Sigmoid colon (tissue), 7 donors: ENCODE measurements around the gene MIAT. TPM values are rescaled to one million over a fixed set of nuclear protein-coding genes. Genes with fewer than 3 reads are reported as not detected.
A peak's percentile ranks its signal among the peaks of the same experiment; 100 is the strongest.

Experiments used
- DNase-seq: peaks from one replicate; pipeline ENCODE4 v3.0.0-alpha.2; 2019
- H3K27ac ChIP-seq, 4 donors: fragments of 200-600 bp; sonication (generic); one replicate each; pipeline ENCODE4 v1.5.1; 2016 to 2019; ENCODE audit warnings: mild to moderate bottlenecking in 1 of 4
- H3K27me3 ChIP-seq, 3 donors: fragments of 200-600 bp; sonication (generic); one replicate each; pipeline ENCODE4 v1.5.1; 2019; ENCODE audit warnings: mild to moderate bottlenecking in 1 of 3
- H3K36me3 ChIP-seq, 4 donors: fragments of 200-600 bp; sonication (generic); one replicate each; pipeline ENCODE4 v1.5.1; 2016 to 2019
- H3K4me1 ChIP-seq, 4 donors: fragments of 200-600 bp; sonication (generic); one replicate each; pipeline ENCODE4 v1.5.1; 2017 to 2019
- H3K4me3 ChIP-seq, 4 donors: fragments of 200-600 bp; sonication (generic); one replicate each; pipeline ENCODE4 v1.5.1; 2017 to 2019; ENCODE audit warnings: mild to moderate bottlenecking in 2 of 4, moderate library complexity in 1 of 4
- H3K9me3 ChIP-seq, 4 donors: fragments of 200-600 bp in 3 of 4; sonication (generic) in 3 of 4; one replicate each; pipeline versions ENCODE4 v1.5.1 to v1.6.1; 2013 to 2019
- CTCF ChIP-seq, 4 experiments: fragments of 450-650 bp in 3 of 4; fragments of 200-600 bp in 1 of 4; IDR thresholded peaks; one replicate each; pipeline ENCODE4 v1.5.1; 2016 to 2019; ENCODE audit warnings: antibody characterized with exemption in 4 of 4, mild to moderate bottlenecking in 3 of 4, moderate library complexity in 2 of 4
- EP300 ChIP-seq, 4 donors: sonication (generic); formaldehyde crosslinking; IDR thresholded peaks; one replicate each; pipeline ENCODE4 v1.6.1; 2017; ENCODE audit warnings: antibody characterized with exemption in 4 of 4
- POLR2A ChIP-seq, 2 donors: fragments of 450-650 bp; IDR thresholded peaks; one replicate each; pipeline ENCODE4 v1.6.1; 2016; ENCODE audit warnings: antibody characterized with exemption in 2 of 2, mild to moderate bottlenecking in 2 of 2, moderate library complexity in 2 of 2
- POLR2AphosphoS5 ChIP-seq, 4 donors: sonication (generic); formaldehyde crosslinking; IDR thresholded peaks; one replicate each; pipeline ENCODE4 v1.6.1; 2017; ENCODE audit warnings: antibody characterized with exemption in 4 of 4
- WGBS, 2 donors: extraction: QIAGEN DNeasy Blood & Tissue Kit; methylation state at CpG; one replicate each; pipeline ENCODE4 v1.1.7; 2013; 5-methylcytosine and 5-hydroxymethylcytosine counted together
- intact Hi-C: fragments of 100-400 bp; cut with DNase I; formaldehyde crosslinking; loops from one replicate; pipeline ENCODE4 v1.15.1; 2023
- polyA plus RNA-seq, 3 donors: library from polyadenylated mRNA; stranded (reverse); fragments of 200-250 nt; gene quantifications; one replicate each; pipeline ENCODE4 v1.2.3, GENCODE V29; 2013
- total RNA-seq, 4 donors: library from RNA; depleted of rRNA; stranded (reverse); fragments of >200 nt; gene quantifications; one replicate each; pipeline ENCODE4 v1.1.0, GENCODE V29; 2016
- donor health status: healthy with polysubstance abuse.
- donor health status: Bipolar disorder and iron deficiency.
- donor health status: healthy.

MIAT gene
- total and polyA plus RNA-seq, 7 donors = under 0.01 to 3.4 (median 1.3) TPM; not detected in 1

- no peak for TF ChIP-seq CTCF (IDR thresholded peaks at IDR 0.05)
- TF ChIP-seq POLR2A (IDR thresholded peaks at IDR 0.05) = no peak
- TF ChIP-seq POLR2AphosphoS5 (IDR thresholded peaks at IDR 0.05) = no peak
- TF ChIP-seq EP300 (IDR thresholded peaks at IDR 0.05) = no peak
Observed at GRCh38 chr22:26615830-26616435, 41.5 kb upstream of the MIAT start.

GRCh38 chr22:26616650-26617049 lies 40.7 kb upstream of the MIAT start:
- no peak overlapping the region for H3K4me3 ChIP-seq
- no peak for DNase-seq

More at GRCh38 chr22:26615830-26616435, 41.5 kb upstream of the MIAT start:
- Histone ChIP-seq H3K4me1 (no peaks in the 10 kb centered on the region), H3K9me3 (no peaks in the 10 kb centered on the region), H3K27me3 (peaks cover 3 to 31% (median 21%) of the 10 kb centered on the region in 3 donors), H3K27ac (no peak overlapping the region), H3K4me3 (no peak overlapping the region), H3K36me3 (no peaks in the 10 kb centered on the region)
- DNase-seq = no peak
- 84 to 85% methylated on average over 11 of the region's 11 CpGs for WGBS, 2 donors
- intact Hi-C loops = no loop called here

GRCh38 chr22:26617271-26618199 lies 39.9 kb upstream of the MIAT start, which contains the start of gene CRYBB1:
Gene CRYBB1, minus strand, starts transcription at chr22:26618027. Its CDS starts 1,708 bp downstream, at chr22:26616319.
- Histone ChIP-seq H3K4me1 (no peaks in the 10 kb centered on the region), H3K9me3 (no peaks in the 10 kb centered on the region), H3K27me3 (peaks cover 3 to 30% (median 18%) of the 10 kb centered on the region in 3 donors), H3K27ac (no peak within 1 kb of the TSS), H3K4me3 (no peak within 1 kb of the TSS), H3K36me3 (no peaks in the 10 kb centered on the region)
- intact Hi-C loops = no loop called here
- TF ChIP-seq EP300 (IDR thresholded peaks at IDR 0.05) (no peak), POLR2A (IDR thresholded peaks at IDR 0.05) (no peak), CTCF (IDR thresholded peaks at IDR 0.05) (no peak), POLR2AphosphoS5 (IDR thresholded peaks at IDR 0.05) (no peak)
- 66 to 70% methylated on average over 7 of the region's 7 CpGs for WGBS, 2 donors
- peak; percentile 69 for DNase-seq

More at GRCh38 chr22:26616650-26617049, 40.7 kb upstream of the MIAT start:
- WGBS, 2 donors = 76 to 88% methylated on average over 2 of the region's 2 CpGs
- Histone ChIP-seq H3K4me1 (no peaks in the 10 kb centered on the region), H3K27me3 (peaks cover 3 to 34% (median 21%) of the 10 kb centered on the region in 3 donors), H3K27ac (no peak overlapping the region), H3K36me3 (no peaks in the 10 kb centered on the region), H3K9me3 (no peaks in the 10 kb centered on the region)
- intact Hi-C loops = no loop called here
- no peak for TF ChIP-seq CTCF (IDR thresholded peaks at IDR 0.05)
- no peak for TF ChIP-seq POLR2AphosphoS5 (IDR thresholded peaks at IDR 0.05)
- no peak for TF ChIP-seq POLR2A (IDR thresholded peaks at IDR 0.05)
- no peak for TF ChIP-seq EP300 (IDR thresholded peaks at IDR 0.05)

- no peaks in the 10 kb centered on the region for H3K36me3 ChIP-seq
- intact Hi-C loops = no loop called here
- WGBS, 2 donors = 87 to 92% methylated on average over 8 of the region's 8 CpGs
- DNase-seq = no peak
- no peak overlapping the region for H3K4me3 ChIP-seq
- no peaks in the 10 kb centered on the region for H3K9me3 ChIP-seq
- peaks cover 3 to 22% (median 11%) of the 10 kb centered on the region in 3 donors for H3K27me3 ChIP-seq
- no peaks in the 10 kb centered on the region for H3K4me1 ChIP-seq
- TF ChIP-seq EP300 (IDR thresholded peaks at IDR 0.05) = no peak
- TF ChIP-seq POLR2AphosphoS5 (IDR thresholded peaks at IDR 0.05) = no peak
- TF ChIP-seq CTCF (IDR thresholded peaks at IDR 0.05) = no peak
- no peak for TF ChIP-seq POLR2A (IDR thresholded peaks at IDR 0.05)
- H3K27ac ChIP-seq = no peak overlapping the region
Observed at GRCh38 chr22:26618455-26618854, 38.9 kb upstream of the MIAT start.
